Gastrocnemius medialis (tissue), 4 donors: ENCODE measurements around the gene MARF1.

ENCODE experiments used
- POLR2A ChIP-seq, 2 donors: fragments of 450-650 bp; IDR thresholded peaks; one replicate each; pipeline ENCODE4 v1.6.1; 2017; ENCODE audit warnings: antibody characterized with exemption in 2 of 2, mild to moderate bottlenecking in 2 of 2, moderate library complexity in 2 of 2
- TF ChIP-seq, protein P1 (sequence below), 5 experiments: fragments of 450-650 bp in 3 of 5; fragments of 200-600 bp in 2 of 5; sonication (generic) in 2 of 5; IDR thresholded peaks in 4 of 5; conservative IDR thresholded peaks in 1 of 5; 1 replicate in 4 of 5; 2 replicates in 1 of 5; pipeline ENCODE4 v1.5.1; 2016 to 2019; ENCODE audit warnings: antibody characterized with exemption in 5 of 5, mild to moderate bottlenecking in 3 of 5, moderate library complexity in 3 of 5

DNA sequence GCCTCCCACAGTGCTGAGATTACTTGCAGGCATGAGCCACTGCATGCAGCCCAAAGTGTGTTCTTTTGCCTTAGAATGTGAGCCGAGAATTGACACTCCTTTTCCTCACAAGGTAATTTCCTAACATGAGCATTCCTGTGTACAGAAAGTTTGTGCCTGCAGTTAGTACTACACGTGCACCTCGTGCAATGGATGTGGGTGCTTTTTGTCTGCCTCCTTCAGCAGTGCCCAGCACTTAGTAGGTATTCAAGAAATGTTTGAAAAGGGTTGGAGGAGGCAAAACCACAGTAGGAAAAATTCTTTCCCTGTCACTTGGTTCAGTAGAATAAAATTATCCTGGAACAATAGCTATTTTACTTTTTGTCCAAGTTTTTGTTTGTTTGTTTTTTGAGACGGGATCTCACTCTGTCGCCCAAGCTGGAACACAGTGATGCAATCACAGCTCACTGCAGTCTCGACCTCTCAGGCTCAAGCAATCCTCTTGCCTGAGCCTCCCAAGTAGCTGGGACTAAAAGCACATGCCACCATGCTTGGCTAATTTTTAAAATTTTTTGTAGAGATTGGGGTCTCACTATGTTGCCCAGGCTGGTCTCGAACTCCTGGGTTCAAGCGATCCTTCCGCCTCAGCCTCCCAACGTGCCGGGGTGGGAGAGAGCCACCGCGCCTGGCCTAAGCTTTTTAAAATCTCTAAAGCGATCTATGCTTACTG is 9.5 kb upstream of the MARF1 start:
- TF ChIP-seq, protein P1, sequence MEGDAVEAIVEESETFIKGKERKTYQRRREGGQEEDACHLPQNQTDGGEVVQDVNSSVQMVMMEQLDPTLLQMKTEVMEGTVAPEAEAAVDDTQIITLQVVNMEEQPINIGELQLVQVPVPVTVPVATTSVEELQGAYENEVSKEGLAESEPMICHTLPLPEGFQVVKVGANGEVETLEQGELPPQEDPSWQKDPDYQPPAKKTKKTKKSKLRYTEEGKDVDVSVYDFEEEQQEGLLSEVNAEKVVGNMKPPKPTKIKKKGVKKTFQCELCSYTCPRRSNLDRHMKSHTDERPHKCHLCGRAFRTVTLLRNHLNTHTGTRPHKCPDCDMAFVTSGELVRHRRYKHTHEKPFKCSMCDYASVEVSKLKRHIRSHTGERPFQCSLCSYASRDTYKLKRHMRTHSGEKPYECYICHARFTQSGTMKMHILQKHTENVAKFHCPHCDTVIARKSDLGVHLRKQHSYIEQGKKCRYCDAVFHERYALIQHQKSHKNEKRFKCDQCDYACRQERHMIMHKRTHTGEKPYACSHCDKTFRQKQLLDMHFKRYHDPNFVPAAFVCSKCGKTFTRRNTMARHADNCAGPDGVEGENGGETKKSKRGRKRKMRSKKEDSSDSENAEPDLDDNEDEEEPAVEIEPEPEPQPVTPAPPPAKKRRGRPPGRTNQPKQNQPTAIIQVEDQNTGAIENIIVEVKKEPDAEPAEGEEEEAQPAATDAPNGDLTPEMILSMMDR (IDR thresholded peaks at IDR 0.05 in 4 of 5, conservative IDR thresholded peaks at IDR 0.05 in 1 of 5) = no peak
- no peak for TF ChIP-seq POLR2A (IDR thresholded peaks at IDR 0.05)
